Loucy (cell line): ENCODE results near the gene SHISAL1.
"Not testable (repeated sequence)": the region's sequence is repeated elsewhere in the genome, so short reads cannot be mapped to it uniquely, and the experiment has no call there.

Experiments
- H2AFZ ChIP-seq: fragments of 200-600 bp; sonication (generic); 2 replicates; pipeline ENCODE4 v1.6.0; 2016; ENCODE audit warnings: antibody characterized with exemption, mild to moderate bottlenecking, low read length, moderate library complexity
- H3F3A ChIP-seq: fragments of 200-600 bp; 2 replicates; pipeline ENCODE4 v1.6.0; 2016; ENCODE audit warnings: antibody characterized with exemption, low read depth, mild to moderate bottlenecking
- H3K27me3 ChIP-seq: fragments of 200-600 bp; sonication (generic); 2 replicates; pipeline ENCODE4 v1.6.1; 2014; ENCODE audit warnings: low read length, mild to moderate bottlenecking; ENCODE audit not compliant: insufficient read depth, poor library complexity, severe bottlenecking
- H3K36me3 ChIP-seq: fragments of 200-600 bp; sonication (generic); 2 replicates; pipeline ENCODE4 v1.6.1; 2016; ENCODE audit warnings: low read length; ENCODE audit not compliant: insufficient read depth
- H3K4me1 ChIP-seq: fragments of 200-600 bp; sonication (generic); 2 replicates; pipeline ENCODE4 v1.5.1; 2014; ENCODE audit warnings: low read length, mild to moderate bottlenecking; ENCODE audit not compliant: insufficient read depth, poor library complexity, severe bottlenecking
- H3K4me2 ChIP-seq: fragments of 200-600 bp; sonication (generic); 2 replicates; pipeline ENCODE4 v1.6.0; 2014; ENCODE audit warnings: antibody characterized with exemption, low read length, low read depth, mild to moderate bottlenecking; ENCODE audit not compliant: poor library complexity, severe bottlenecking
- H3K4me3 ChIP-seq: fragments of 200-600 bp; sonication (generic); 2 replicates; pipeline ENCODE4 v1.5.1; 2014; ENCODE audit warnings: low read length, mild to moderate bottlenecking, mixed read lengths; ENCODE audit not compliant: poor library complexity, severe bottlenecking
- H3K79me2 ChIP-seq: fragments of 200-600 bp; sonication (generic); 2 replicates; pipeline ENCODE4 v1.6.1; 2014; ENCODE audit warnings: low read length; ENCODE audit not compliant: insufficient read depth
- H3K9ac ChIP-seq: fragments of 200-600 bp; sonication (generic); 2 replicates; pipeline ENCODE4 v1.6.0; 2014; ENCODE audit warnings: mild to moderate bottlenecking, low read depth, low read length, moderate library complexity; ENCODE audit not compliant: poor library complexity, severe bottlenecking
- H3K9me2 ChIP-seq: fragments of 200-600 bp; sonication (generic); replicated peaks from 2 replicates; pipeline ENCODE4 v1.6.1; 2016; ENCODE audit warnings: low read depth, low read length, mixed read lengths
- H3K9me3 ChIP-seq: fragments of 200-600 bp; sonication (generic); 2 replicates; pipeline ENCODE4 v1.6.1; 2014; ENCODE audit warnings: mild to moderate bottlenecking, antibody characterized with exemption, low read length, low read depth; ENCODE audit not compliant: insufficient read depth
- H4K20me1 ChIP-seq: fragments of 200-600 bp; sonication (generic); 2 replicates; pipeline ENCODE4 v1.6.0; 2014; ENCODE audit warnings: antibody characterized with exemption, low read length, mild to moderate bottlenecking; ENCODE audit not compliant: insufficient read depth, poor library complexity, severe bottlenecking
- CTCF ChIP-seq: fragments of 200-600 bp; sonication (generic); conservative IDR thresholded peaks from 2 replicates; pipeline ENCODE4 v1.5.1; 2014; ENCODE audit warnings: mild to moderate bottlenecking, antibody characterized with exemption, low read length
- EZH2phosphoT487 ChIP-seq: fragments of 200-600 bp; IDR thresholded peaks from 2 replicates; pipeline ENCODE4 v1.6.1; 2018; ENCODE audit warnings: antibody characterized with exemption, mild to moderate bottlenecking, moderate library complexity, borderline replicate concordance

SHISAL1 gene

GRCh38 chr22:44243761-44244160, 69.0 kb downstream of the SHISAL1 start:
- no peak for TF ChIP-seq EZH2phosphoT487
- no peak for TF ChIP-seq CTCF
- Histone ChIP-seq H3K9me2 (no peaks in the 10 kb centered on the region), H3K9me3 (no peaks in the 10 kb centered on the region), H3K36me3 (no peaks in the 10 kb centered on the region), H3K4me1 (no peaks in the 10 kb centered on the region), H3F3A (no peaks in the 10 kb centered on the region), H4K20me1 (no peaks in the 10 kb centered on the region), H3K27me3 (no peaks in the 10 kb centered on the region), H3K9ac (no peak overlapping the region), H3K4me3 (no peak overlapping the region), H2AFZ (no peak overlapping the region), H3K4me2 (no peak overlapping the region), H3K79me2 (no peaks in the 10 kb centered on the region)

GRCh38 chr22:44242946-44243724, 69.6 kb downstream of the SHISAL1 start:
- Histone ChIP-seq H3K9me3 (no peaks in the 10 kb centered on the region), H3K79me2 (no peaks in the 10 kb centered on the region), H3K4me3 (no peak overlapping the region), H3K4me1 (no peaks in the 10 kb centered on the region), H3K9me2 (no peaks in the 10 kb centered on the region), H4K20me1 (no peaks in the 10 kb centered on the region), H3K27me3 (no peaks in the 10 kb centered on the region), H3K36me3 (no peaks in the 10 kb centered on the region), H3F3A (no peaks in the 10 kb centered on the region), H3K4me2 (no peak overlapping the region), H3K9ac (no peak overlapping the region), H2AFZ (no peak overlapping the region)
- no peak for TF ChIP-seq EZH2phosphoT487
- no peak for TF ChIP-seq CTCF

- not testable (repeated sequence) for H3K4me2 ChIP-seq, H3K9me3 ChIP-seq, H3K36me3 ChIP-seq, H2AFZ ChIP-seq, H3F3A ChIP-seq, H4K20me1 ChIP-seq, H3K9ac ChIP-seq, H3K79me2 ChIP-seq, H3K4me3 ChIP-seq, H3K4me1 ChIP-seq, H3K9me2 ChIP-seq, H3K27me3 ChIP-seq
These were observed 71.6 kb downstream of the SHISAL1 start for GRCh38 chr22:44241121-44241520.

- Histone ChIP-seq H3F3A (no peaks in the 10 kb centered on the region), H4K20me1 (no peaks in the 10 kb centered on the region), H3K4me3 (no peak overlapping the region), H3K9me3 (no peaks in the 10 kb centered on the region), H3K4me1 (no peaks in the 10 kb centered on the region), H3K9me2 (no peaks in the 10 kb centered on the region), H2AFZ (no peak overlapping the region), H3K27me3 (no peaks in the 10 kb centered on the region), H3K79me2 (no peaks in the 10 kb centered on the region), H3K4me2 (no peak overlapping the region), H3K9ac (no peak overlapping the region), H3K36me3 (no peaks in the 10 kb centered on the region)
- no peak for TF ChIP-seq CTCF
- TF ChIP-seq EZH2phosphoT487 = no peak
These were observed 75.5 kb downstream of the SHISAL1 start for GRCh38 chr22:44237290-44237689.

GRCh38 chr22:44234372-44234771, 78.4 kb downstream of the SHISAL1 start:
- not testable (repeated sequence) for H3K9me2 ChIP-seq, H3K79me2 ChIP-seq, H3K36me3 ChIP-seq, H3K4me2 ChIP-seq, H3K4me3 ChIP-seq, H3K27me3 ChIP-seq, H3K4me1 ChIP-seq, H4K20me1 ChIP-seq, H3K9ac ChIP-seq, H3F3A ChIP-seq, H2AFZ ChIP-seq, H3K9me3 ChIP-seq
